Smooth muscle cell (in vitro differentiated cells): ENCODE data around the gene CCDC9B. TPM values are rescaled to one million over a fixed set of nuclear protein-coding genes. Genes with fewer than 3 reads are reported as not detected.

ENCODE experiments used
- DNase-seq: peaks from one replicate; lab custom pipeline; 2025; ENCODE audit not compliant: unreplicated experiment; lab: John Stamatoyannopoulos, UW
- H2AFZ ChIP-seq: fragments of 200-600 bp; sonication (generic); 2 replicates; pipeline ENCODE4 v1.6.0; 2016; ENCODE audit warnings: antibody characterized with exemption, low read depth, mild to moderate bottlenecking
- H3F3A ChIP-seq: fragments of 200-600 bp; sonication (generic); 2 replicates; pipeline ENCODE4 v1.6.0; 2017; ENCODE audit warnings: antibody characterized with exemption, low read depth
- H3K27ac ChIP-seq: fragments of 200-600 bp; sonication (generic); 2 replicates; pipeline ENCODE4 v1.5.1; 2016; ENCODE audit warnings: low read depth, mild to moderate bottlenecking
- H3K27me3 ChIP-seq: fragments of 200-600 bp; sonication (generic); 2 replicates; pipeline ENCODE4 v1.6.1; 2016; ENCODE audit warnings: low read depth, mild to moderate bottlenecking
- H3K36me3 ChIP-seq: fragments of 200-600 bp; sonication (generic); 2 replicates; pipeline ENCODE4 v1.5.1; 2016; ENCODE audit warnings: low read depth
- H3K4me1 ChIP-seq: fragments of 200-600 bp; sonication (generic); 2 replicates; pipeline ENCODE4 v1.5.1; 2016; ENCODE audit warnings: low read depth
- H3K4me2 ChIP-seq: fragments of 200-600 bp; sonication (generic); 2 replicates; pipeline ENCODE4 v1.6.0; 2016; ENCODE audit warnings: mild to moderate bottlenecking
- H3K4me3 ChIP-seq: fragments of 200-600 bp; sonication (generic); 2 replicates; pipeline ENCODE4 v1.5.1; 2016; ENCODE audit warnings: mild to moderate bottlenecking
- H3K79me2 ChIP-seq: fragments of 200-600 bp; sonication (generic); 2 replicates; pipeline ENCODE4 v1.6.0; 2016; ENCODE audit warnings: low read depth, mild to moderate bottlenecking
- H3K9ac ChIP-seq: fragments of 200-600 bp; sonication (generic); 2 replicates; pipeline ENCODE4 v1.6.0; 2016; ENCODE audit warnings: low read depth
- H3K9me3 ChIP-seq: fragments of 200-600 bp; sonication (generic); replicated peaks from 2 replicates; pipeline ENCODE4 v1.5.1; 2016; ENCODE audit warnings: low read depth
- H4K20me1 ChIP-seq: fragments of 200-600 bp; sonication (generic); 2 replicates; pipeline ENCODE4 v1.6.0; 2016; ENCODE audit warnings: low read depth
- CTCF ChIP-seq: fragments of 200-600 bp; sonication (generic); IDR thresholded peaks from 2 replicates; pipeline ENCODE4 v1.5.1; 2017; ENCODE audit warnings: borderline replicate concordance, mild to moderate bottlenecking, antibody characterized with exemption; ENCODE audit not compliant: insufficient read depth, poor library complexity, severe bottlenecking
- WGBS: methylation state at CpG from one replicate; pipeline ENCODE4 v1.1.7; 2016; ENCODE audit warnings: low lambda C conversion rate; 5-methylcytosine and 5-hydroxymethylcytosine counted together
- polyA plus RNA-seq: library from polyadenylated mRNA; unstranded; fragments of >200 nt; fragmentation: Nextera tagmentation; extraction: Ambion mirVana; gene quantifications from 2 replicates; pipeline ENCODE4 v1.2.1, GENCODE V29; 2016
- total RNA-seq: library from RNA; depleted of rRNA; stranded (reverse); fragments of >200 nt; gene quantifications from 2 replicates; pipeline ENCODE4 v1.2.3, GENCODE V29; 2014

The CCDC9B gene
- total and polyA plus RNA-seq, 2 experiments from 2014 or later, result 0.97 to 3.8 TPM

- Histone ChIP-seq H3K27ac (no peak overlapping the region), H3K9ac (no peak overlapping the region), H3K27me3 (peaks cover 67% of the 10 kb centered on the region), H3K4me3 (no peak overlapping the region), H3K79me2 (no peaks in the 10 kb centered on the region), H2AFZ (no peak overlapping the region), H3K4me2 (no peak overlapping the region), H3F3A (peaks cover 7% of the 10 kb centered on the region), H3K9me3 (no peaks in the 10 kb centered on the region), H4K20me1 (no peaks in the 10 kb centered on the region), H3K4me1 (peaks cover 9% of the 10 kb centered on the region), H3K36me3 (no peaks in the 10 kb centered on the region)
- DNase-seq, result no peak
- no peak for TF ChIP-seq CTCF
- WGBS, result 92% methylated on average over 10 of the region's 10 CpGs
Observed at GRCh38 chr15:40312370-40313158, 28.2 kb downstream of the CCDC9B start.

GRCh38 chr15:40310993-40311392 lies 29.7 kb downstream of the CCDC9B start:
- no peaks in the 10 kb centered on the region for H3K79me2 ChIP-seq
- no peak for DNase-seq
- TF ChIP-seq CTCF, result no peak
- H2AFZ ChIP-seq, result no peak overlapping the region
- H3K36me3 ChIP-seq, result no peaks in the 10 kb centered on the region
- H3F3A ChIP-seq, result peaks cover 7% of the 10 kb centered on the region
- H3K9me3 ChIP-seq, result no peaks in the 10 kb centered on the region
- no peaks in the 10 kb centered on the region for H4K20me1 ChIP-seq
- H3K4me3 ChIP-seq, result no peak overlapping the region
- no peak overlapping the region for H3K9ac ChIP-seq
- 62% methylated on average over 3 of the region's 3 CpGs for WGBS
- H3K4me1 ChIP-seq, result peaks cover 17% of the 10 kb centered on the region
- peaks cover 59% of the 10 kb centered on the region for H3K27me3 ChIP-seq
- no peak overlapping the region for H3K4me2 ChIP-seq
- no peak overlapping the region for H3K27ac ChIP-seq

- H3K4me2 ChIP-seq, result no peak overlapping the region
- TF ChIP-seq CTCF, result peak; percentile 69
- H3K9ac ChIP-seq, result no peak overlapping the region
- H3K27ac ChIP-seq, result no peak overlapping the region
- H3K36me3 ChIP-seq, result no peaks in the 10 kb centered on the region
- WGBS, result 32% methylated on average over 4 of the region's 4 CpGs
- no peaks in the 10 kb centered on the region for H3K79me2 ChIP-seq
- no peaks in the 10 kb centered on the region for H3K9me3 ChIP-seq
- DNase-seq, result peak; percentile 13
- peaks cover 7% of the 10 kb centered on the region for H3F3A ChIP-seq
- no peaks in the 10 kb centered on the region for H4K20me1 ChIP-seq
- H3K4me3 ChIP-seq, result no peak overlapping the region
- H2AFZ ChIP-seq, result no peak overlapping the region
- peaks cover 57% of the 10 kb centered on the region for H3K27me3 ChIP-seq
- H3K4me1 ChIP-seq, result peaks cover 17% of the 10 kb centered on the region
Observed at GRCh38 chr15:40310001-40310959, 30.5 kb downstream of the CCDC9B start.
